Body of pancreas (tissue), 4 donors: Measurements from ENCODE around the gene GALNT9. TPM values are rescaled to one million over a fixed set of nuclear protein-coding genes. Genes with fewer than 3 reads are reported as not detected.

ENCODE experiments used
- ATAC-seq: fragments of 150-250 bp; one replicate; pipeline ENCODE4 v1.9.1; 2016
- DNase-seq, 4 donors: peaks; one replicate each; pipeline ENCODE4 v3.0.0-alpha.2; 2019
- H3K27ac ChIP-seq, 4 donors: fragments of 200-600 bp; sonication (generic); 1 replicate in 3 of 4; 2 replicates in 1 of 4; pipeline versions ENCODE4 v1.5.1 to v1.6.1; 2016 to 2019; ENCODE audit warnings: mild to moderate bottlenecking in 1 of 4, mixed read lengths in 1 of 4, moderate library complexity in 1 of 4
- H3K27me3 ChIP-seq, 2 donors: fragments of 200-600 bp; sonication (generic); one replicate each; pipeline ENCODE4 v1.6.0; 2016; ENCODE audit warnings: mild to moderate bottlenecking in 1 of 2
- H3K36me3 ChIP-seq, 2 donors: fragments of 200-600 bp; sonication (generic); replicated peaks in 1 of 2; 2 replicates each; pipeline ENCODE4 v1.5.1; 2016; ENCODE audit warnings: low read depth in 2 of 2; ENCODE audit not compliant: insufficient read depth in 1 of 2
- H3K4me1 ChIP-seq: fragments of 200-600 bp; sonication (generic); one replicate; pipeline ENCODE4 v1.6.0; 2016
- H3K4me3 ChIP-seq, 2 donors: fragments of 200-600 bp; sonication (generic); 1 replicate in 1 of 2; 2 replicates in 1 of 2; pipeline ENCODE4 v1.5.1; 2016 to 2019
- H3K9me3 ChIP-seq, 3 donors: fragments of 200-600 bp; sonication (generic); 1 replicate in 2 of 3; 2 replicates in 1 of 3; pipeline ENCODE4 v1.5.1; 2016
- CTCF ChIP-seq, 7 experiments: fragments of 450-650 bp in 4 of 7; fragments of 200-600 bp in 3 of 7; sonication (generic) in 3 of 7; IDR thresholded peaks; one replicate each; pipeline ENCODE4 v1.5.1; 2016 to 2019; ENCODE audit warnings: antibody characterized with exemption in 7 of 7
- POLR2A ChIP-seq, 3 donors: fragments of 450-650 bp; IDR thresholded peaks; one replicate each; pipeline ENCODE4 v1.6.1; 2016; ENCODE audit warnings: antibody characterized with exemption in 3 of 3, mild to moderate bottlenecking in 2 of 3
- WGBS, 2 donors: methylation state at CpG; one replicate each; pipeline ENCODE4 v1.1.5; 2017; 5-methylcytosine and 5-hydroxymethylcytosine counted together
- intact Hi-C: fragments of 100-400 bp; cut with DNase I; formaldehyde crosslinking; loops from one replicate; pipeline ENCODE4 v1.15.1; 2023
- total RNA-seq, 2 donors: library from RNA; depleted of rRNA; stranded (reverse); fragments of >200 nt; gene quantifications; one replicate each; pipeline ENCODE4 v1.1.0, GENCODE V29; 2016

The GALNT9 gene
- total RNA-seq, 2 donors from 2014 or later = not detected

- ATAC-seq (no peak), DNase-seq (no peak)
- no peak overlapping the region for H3K4me3 ChIP-seq
- no peak overlapping the region for H3K27ac ChIP-seq
- peaks cover 0 to 13% of the 10 kb centered on the region in 2 donors for H3K27me3 ChIP-seq
- H3K36me3 ChIP-seq = no peaks in the 10 kb centered on the region
- no peaks in the 10 kb centered on the region for H3K4me1 ChIP-seq
- TF ChIP-seq CTCF (IDR thresholded peaks at IDR 0.05) (no peak), POLR2A (IDR thresholded peaks at IDR 0.05) (no peak)
- 61% methylated on average over 15 of the region's 17 CpGs; no CpG with 5 or more reads in 1 of the 2 donors for WGBS, 2 donors
- no peaks in the 10 kb centered on the region for H3K9me3 ChIP-seq
- intact Hi-C loops = no loop called here
Observed at GRCh38 chr12:132169376-132169775, 160.0 kb downstream of the GALNT9 start.

GRCh38 chr12:132168311-132169031 lies 160.9 kb downstream of the GALNT9 start:
- TF ChIP-seq CTCF (IDR thresholded peaks at IDR 0.05) = no peak
- TF ChIP-seq POLR2A (IDR thresholded peaks at IDR 0.05) = no peak
- no peaks in the 10 kb centered on the region for H3K36me3 ChIP-seq
- WGBS, 2 donors = 60 to 69% methylated on average over 9 to 16 of the region's 31 CpGs
- H3K4me1 ChIP-seq = no peaks in the 10 kb centered on the region
- peaks cover 0 to 13% of the 10 kb centered on the region in 2 donors for H3K27me3 ChIP-seq
- DNase-seq (no peak), ATAC-seq (no peak)
- no peak overlapping the region for H3K27ac ChIP-seq
- no peak overlapping the region for H3K4me3 ChIP-seq
- intact Hi-C loops = no loop called here
- no peaks in the 10 kb centered on the region for H3K9me3 ChIP-seq

GRCh38 chr12:132167611-132168310 lies 161.6 kb downstream of the GALNT9 start:
- 58 to 60% methylated on average over 26 to 30 of the region's 30 CpGs for WGBS, 2 donors
- Histone ChIP-seq H3K4me1 (no peaks in the 10 kb centered on the region), H3K36me3 (no peaks in the 10 kb centered on the region), H3K4me3 (no peak overlapping the region), H3K27me3 (peaks cover 0 to 13% of the 10 kb centered on the region in 2 donors), H3K9me3 (no peaks in the 10 kb centered on the region), H3K27ac (no peak overlapping the region)
- intact Hi-C loops = no loop called here
- ATAC-seq (no peak), DNase-seq (no peak)
- no peak for TF ChIP-seq CTCF (IDR thresholded peaks at IDR 0.05)
- TF ChIP-seq POLR2A (IDR thresholded peaks at IDR 0.05) = no peak

- TF ChIP-seq CTCF (IDR thresholded peaks at IDR 0.05) (no peak), POLR2A (IDR thresholded peaks at IDR 0.05) (no peak)
- H3K27ac ChIP-seq = no peak overlapping the region
- ATAC-seq (no peak), DNase-seq (no peak)
- H3K4me1 ChIP-seq = no peaks in the 10 kb centered on the region
- intact Hi-C loops = no loop called here
- 80 to 86% methylated on average over 6 to 10 of the region's 10 CpGs for WGBS, 2 donors
- no peaks in the 10 kb centered on the region for H3K9me3 ChIP-seq
- H3K27me3 ChIP-seq = peaks cover 0 to 13% of the 10 kb centered on the region in 2 donors
- H3K4me3 ChIP-seq = no peak overlapping the region
- no peaks in the 10 kb centered on the region for H3K36me3 ChIP-seq
Observed at GRCh38 chr12:132166801-132167591, 162.4 kb downstream of the GALNT9 start.
